ENCODE measurements around the gene PRSS35. TPM values are rescaled to one million over a fixed set of nuclear protein-coding genes. Genes with fewer than 3 reads are reported as not detected.

The PRSS35 gene
- total and polyA plus RNA-seq, 4 donors = under 0.01 to 3.3 (median 0.35) TPM

GRCh38 chr6:83488448-83488847 lies 23.9 kb upstream of the PRSS35 start:
- TF ChIP-seq, protein P1, sequence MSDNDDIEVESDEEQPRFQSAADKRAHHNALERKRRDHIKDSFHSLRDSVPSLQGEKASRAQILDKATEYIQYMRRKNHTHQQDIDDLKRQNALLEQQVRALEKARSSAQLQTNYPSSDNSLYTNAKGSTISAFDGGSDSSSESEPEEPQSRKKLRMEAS (IDR thresholded peaks at IDR 0.05) = no peak
- no peak for TF ChIP-seq RXRA (IDR thresholded peaks at IDR 0.05)
- TF ChIP-seq, protein P2, sequence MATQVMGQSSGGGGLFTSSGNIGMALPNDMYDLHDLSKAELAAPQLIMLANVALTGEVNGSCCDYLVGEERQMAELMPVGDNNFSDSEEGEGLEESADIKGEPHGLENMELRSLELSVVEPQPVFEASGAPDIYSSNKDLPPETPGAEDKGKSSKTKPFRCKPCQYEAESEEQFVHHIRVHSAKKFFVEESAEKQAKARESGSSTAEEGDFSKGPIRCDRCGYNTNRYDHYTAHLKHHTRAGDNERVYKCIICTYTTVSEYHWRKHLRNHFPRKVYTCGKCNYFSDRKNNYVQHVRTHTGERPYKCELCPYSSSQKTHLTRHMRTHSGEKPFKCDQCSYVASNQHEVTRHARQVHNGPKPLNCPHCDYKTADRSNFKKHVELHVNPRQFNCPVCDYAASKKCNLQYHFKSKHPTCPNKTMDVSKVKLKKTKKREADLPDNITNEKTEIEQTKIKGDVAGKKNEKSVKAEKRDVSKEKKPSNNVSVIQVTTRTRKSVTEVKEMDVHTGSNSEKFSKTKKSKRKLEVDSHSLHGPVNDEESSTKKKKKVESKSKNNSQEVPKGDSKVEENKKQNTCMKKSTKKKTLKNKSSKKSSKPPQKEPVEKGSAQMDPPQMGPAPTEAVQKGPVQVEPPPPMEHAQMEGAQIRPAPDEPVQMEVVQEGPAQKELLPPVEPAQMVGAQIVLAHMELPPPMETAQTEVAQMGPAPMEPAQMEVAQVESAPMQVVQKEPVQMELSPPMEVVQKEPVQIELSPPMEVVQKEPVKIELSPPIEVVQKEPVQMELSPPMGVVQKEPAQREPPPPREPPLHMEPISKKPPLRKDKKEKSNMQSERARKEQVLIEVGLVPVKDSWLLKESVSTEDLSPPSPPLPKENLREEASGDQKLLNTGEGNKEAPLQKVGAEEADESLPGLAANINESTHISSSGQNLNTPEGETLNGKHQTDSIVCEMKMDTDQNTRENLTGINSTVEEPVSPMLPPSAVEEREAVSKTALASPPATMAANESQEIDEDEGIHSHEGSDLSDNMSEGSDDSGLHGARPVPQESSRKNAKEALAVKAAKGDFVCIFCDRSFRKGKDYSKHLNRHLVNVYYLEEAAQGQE (IDR thresholded peaks at IDR 0.05) = no peak
- TF ChIP-seq HNF4G (IDR thresholded peaks at IDR 0.05) = no peak
- TF ChIP-seq ATF3 (IDR thresholded peaks at IDR 0.05) = no peak
- no peaks in the 10 kb centered on the region for H3K27me3 ChIP-seq (ENCODE audit: control insufficient read depth in 4 of 4, insufficient read depth in 4 of 4, low read length in 3 of 4)
- WGBS = 63% methylated on average over 2 of the region's 2 CpGs

GRCh38 chr6:83488861-83489260 lies 23.5 kb upstream of the PRSS35 start:
- TF ChIP-seq ATF3 (IDR thresholded peaks at IDR 0.05) (no peak), EGR1 (IDR thresholded peaks at IDR 0.05; ENCODE audit: low read depth in 2 of 2) (no peak), RXRA (IDR thresholded peaks at IDR 0.05) (no peak), SP1 (IDR thresholded peaks at IDR 0.05) (no peak), FOXA1 (IDR thresholded peaks at IDR 0.05) (no peak)
- no peaks in the 10 kb centered on the region for H3K27me3 ChIP-seq (ENCODE audit: control insufficient read depth in 4 of 4, insufficient read depth in 4 of 4, low read length in 3 of 4)
- no peak overlapping the region for H3K9ac ChIP-seq (ENCODE audit: low read depth in 1 of 2, low read length in 2 of 2)
- no peak for DNase-seq (ENCODE audit: low spot score)
- no peak overlapping the region for H3K27ac ChIP-seq (ENCODE audit: low read depth in 1 of 2, low read length in 2 of 2)
- H3K4me3 ChIP-seq (ENCODE audit: low read depth in 1 of 3, low read length in 3 of 3) = no peak overlapping the region
- H3K4me1 ChIP-seq (ENCODE audit: control insufficient read depth in 4 of 4, insufficient read depth in 4 of 4, low read length in 3 of 4) = no peaks in the 10 kb centered on the region
- no peaks in the 10 kb centered on the region for H3K36me3 ChIP-seq (ENCODE audit: control insufficient read depth in 4 of 4, insufficient read depth in 3 of 4, low read depth in 1 of 4, low read length in 3 of 4)
- no peaks in the 10 kb centered on the region for H3K9me3 ChIP-seq (ENCODE audit: control insufficient read depth in 4 of 4, low read length in 3 of 4)
- 92% methylated on average over 4 of the region's 4 CpGs for WGBS

More at GRCh38 chr6:83488448-83488847, 23.9 kb upstream of the PRSS35 start:
- no peak for DNase-seq (ENCODE audit: low spot score)
- H3K9ac ChIP-seq (ENCODE audit: low read depth in 1 of 2, low read length in 2 of 2) = no peak overlapping the region
- no peaks in the 10 kb centered on the region for H3K4me1 ChIP-seq (ENCODE audit: control insufficient read depth in 4 of 4, insufficient read depth in 4 of 4, low read length in 3 of 4)
- H3K36me3 ChIP-seq (ENCODE audit: control insufficient read depth in 4 of 4, insufficient read depth in 3 of 4, low read depth in 1 of 4, low read length in 3 of 4) = no peaks in the 10 kb centered on the region
- H3K4me3 ChIP-seq (ENCODE audit: low read depth in 1 of 3, low read length in 3 of 3) = no peak overlapping the region
- no peak overlapping the region for H3K27ac ChIP-seq (ENCODE audit: low read depth in 1 of 2, low read length in 2 of 2)
- no peaks in the 10 kb centered on the region for H3K9me3 ChIP-seq (ENCODE audit: control insufficient read depth in 4 of 4, low read length in 3 of 4)

DNA sequence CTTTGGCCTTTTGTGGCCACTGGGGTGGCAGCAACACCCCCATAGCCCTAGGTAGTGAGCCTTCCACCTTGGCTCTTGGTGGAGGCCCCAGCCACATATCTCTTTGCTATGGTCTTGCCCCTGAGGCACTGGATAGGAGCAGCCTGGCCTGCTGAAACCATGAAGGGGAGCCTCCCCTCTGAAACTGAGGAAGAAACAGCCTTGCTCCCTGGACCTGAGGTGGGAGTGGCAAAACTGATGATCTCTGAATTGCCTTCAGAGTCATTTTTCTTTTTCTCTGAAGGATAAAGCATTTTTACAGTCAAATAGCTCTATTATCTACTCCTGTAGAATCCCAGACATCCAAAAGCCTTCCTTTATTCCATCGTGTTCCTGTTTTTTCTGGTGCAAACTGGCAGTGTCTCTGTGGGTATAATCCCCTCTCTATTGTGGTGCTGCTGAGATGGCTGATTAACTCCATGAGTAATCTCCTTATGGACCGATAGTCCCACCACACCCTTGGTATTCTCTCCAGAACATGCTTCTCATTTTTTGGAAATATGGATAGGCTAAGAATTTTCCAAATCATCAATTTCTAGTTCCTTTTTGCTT lies 22.0 kb upstream of the PRSS35 start:
- DNase-seq (ENCODE audit: low spot score) = no peak
- Histone ChIP-seq H3K36me3 (ENCODE audit: control insufficient read depth in 4 of 4, insufficient read depth in 3 of 4, low read depth in 1 of 4, low read length in 3 of 4) (no peaks in the 10 kb centered on the region), H3K4me1 (ENCODE audit: control insufficient read depth in 4 of 4, insufficient read depth in 4 of 4, low read length in 3 of 4) (no peaks in the 10 kb centered on the region), H3K9me3 (ENCODE audit: control insufficient read depth in 4 of 4, low read length in 3 of 4) (no peaks in the 10 kb centered on the region), H3K4me3 (ENCODE audit: low read depth in 1 of 3, low read length in 3 of 3) (no peak overlapping the region), H3K27ac (ENCODE audit: low read depth in 1 of 2, low read length in 2 of 2) (no peak overlapping the region), H3K9ac (ENCODE audit: low read depth in 1 of 2, low read length in 2 of 2) (no peak overlapping the region), H3K27me3 (ENCODE audit: control insufficient read depth in 4 of 4, insufficient read depth in 4 of 4, low read length in 3 of 4) (no peaks in the 10 kb centered on the region)
- TF ChIP-seq TAF1 (conservative IDR thresholded peaks at IDR 0.05) (no peak), HNF4A (conservative IDR thresholded peaks at IDR 0.05) (no peak), HNF4G (IDR thresholded peaks at IDR 0.05) (no peak), YY1 (IDR thresholded peaks at IDR 0.05) (no peak), ATF3 (IDR thresholded peaks at IDR 0.05) (no peak), NR2F2 (IDR thresholded peaks at IDR 0.05) (no peak), RAD21 (IDR thresholded peaks at IDR 0.05) (no peak), CTCF (IDR thresholded peaks at IDR 0.05; ENCODE audit: low read depth, low read length, missing input control) (no peak), GABPA (IDR thresholded peaks at IDR 0.05 in 1 of 2, conservative IDR thresholded peaks at IDR 0.05 in 1 of 2) (no peak), EGR1 (IDR thresholded peaks at IDR 0.05; ENCODE audit: low read depth in 2 of 2) (no peak), ZBTB33 (IDR thresholded peaks at IDR 0.05) (no peak)
- 88% methylated on average over 2 of the region's 2 CpGs for WGBS

All from liver (tissue), 9 donors.